Measurements from ENCODE around the gene LMF1. TPM values are rescaled to one million over a fixed set of nuclear protein-coding genes. Genes with fewer than 3 reads are reported as not detected.

LMF1 gene
- polyA plus RNA-seq, 6 donors from 2014 or later: 8.2 to 19.6 (median 13.2) TPM

GRCh38 chr16:979147-979546 lies 8.4 kb upstream of the LMF1 start:
- H3K4me3 Mint-ChIP-seq: peak overlapping the region in 3 of 8 donors; percentile 6 to 75 (median 27)
- peaks cover 0 to 12% (median 4%) of the 10 kb centered on the region in 3 donors for H3K4me1 Mint-ChIP-seq
- no peak overlapping the region for H3K27ac Mint-ChIP-seq
- DNase-seq (no peak), ATAC-seq (ENCODE audit: low read depth in 2 of 2) (no peak)
- H3K9me3 Mint-ChIP-seq: no peaks in the 10 kb centered on the region
- no peaks in the 10 kb centered on the region for H3K36me3 Mint-ChIP-seq
- peaks cover 14 to 48% (median 24%) of the 10 kb centered on the region in 3 donors for H3K27me3 Mint-ChIP-seq

- ATAC-seq (ENCODE audit: low read depth in 2 of 2) (no peak), DNase-seq (no peak)
- Mint-ChIP-seq H3K9me3 (no peaks in the 10 kb centered on the region), H3K27me3 (peaks cover 14 to 47% (median 24%) of the 10 kb centered on the region in 3 donors), H3K4me3 (peak overlapping the region in 2 of 8 donors; percentile 15 to 28), H3K27ac (peak overlapping the region in 1 of 6 donors; percentile 17), H3K4me1 (peaks cover 0 to 12% (median 4%) of the 10 kb centered on the region in 3 donors), H3K36me3 (no peaks in the 10 kb centered on the region)
Observed at GRCh38 chr16:978403-978802, 7.6 kb upstream of the LMF1 start.

GRCh38 chr16:977896-978295 lies 7.1 kb upstream of the LMF1 start:
- ATAC-seq (ENCODE audit: low read depth in 2 of 2) (no peak), DNase-seq (no peak)
- H3K4me1 Mint-ChIP-seq: peaks cover 0 to 12% (median 4%) of the 10 kb centered on the region in 3 donors
- H3K9me3 Mint-ChIP-seq: no peaks in the 10 kb centered on the region
- peak overlapping the region in 1 of 8 donors; percentile 28 for H3K4me3 Mint-ChIP-seq
- peaks cover 13 to 42% (median 24%) of the 10 kb centered on the region in 3 donors for H3K27me3 Mint-ChIP-seq
- no peaks in the 10 kb centered on the region for H3K36me3 Mint-ChIP-seq
- H3K27ac Mint-ChIP-seq: no peak overlapping the region

DNA sequence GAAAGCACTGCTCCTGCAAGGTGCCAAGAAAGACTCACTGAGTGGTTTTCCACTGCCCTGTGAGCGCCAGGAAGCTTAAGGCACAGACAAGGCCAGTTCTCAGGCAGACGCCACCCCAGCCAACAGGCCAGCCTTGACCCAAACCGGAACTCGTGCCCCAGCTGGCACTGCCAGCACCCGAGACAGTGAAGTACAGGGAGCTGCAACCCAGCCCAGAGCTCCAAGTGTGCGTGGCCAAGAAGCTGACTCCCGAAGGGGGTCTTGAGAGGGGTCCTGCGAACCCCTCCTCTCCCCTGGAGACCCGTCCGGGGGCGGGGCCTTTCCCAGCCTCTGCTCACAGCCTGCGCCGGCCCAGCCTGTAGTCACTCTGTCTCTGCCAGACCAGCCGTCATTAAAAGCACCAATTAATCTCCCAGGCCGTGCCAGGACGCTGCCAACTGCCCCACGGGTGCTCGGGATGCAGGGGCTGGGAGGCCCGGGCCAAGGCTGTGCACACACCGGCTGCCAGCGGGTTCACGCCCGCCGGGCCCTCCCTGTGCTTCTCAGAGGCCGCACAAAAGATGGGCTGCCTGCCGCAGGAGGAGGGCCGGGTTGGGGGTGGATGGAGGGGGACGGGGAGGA lies 6.4 kb upstream of the LMF1 start:
- ATAC-seq (ENCODE audit: low read depth in 2 of 2) (no peak), DNase-seq (no peak)
- peaks cover 10 to 37% (median 24%) of the 10 kb centered on the region in 3 donors for H3K27me3 Mint-ChIP-seq
- no peak overlapping the region for H3K4me3 Mint-ChIP-seq
- no peaks in the 10 kb centered on the region for H3K36me3 Mint-ChIP-seq
- no peaks in the 10 kb centered on the region for H3K9me3 Mint-ChIP-seq
- H3K27ac Mint-ChIP-seq: no peak overlapping the region
- peaks cover 0 to 12% (median 4%) of the 10 kb centered on the region in 3 donors for H3K4me1 Mint-ChIP-seq

DNA sequence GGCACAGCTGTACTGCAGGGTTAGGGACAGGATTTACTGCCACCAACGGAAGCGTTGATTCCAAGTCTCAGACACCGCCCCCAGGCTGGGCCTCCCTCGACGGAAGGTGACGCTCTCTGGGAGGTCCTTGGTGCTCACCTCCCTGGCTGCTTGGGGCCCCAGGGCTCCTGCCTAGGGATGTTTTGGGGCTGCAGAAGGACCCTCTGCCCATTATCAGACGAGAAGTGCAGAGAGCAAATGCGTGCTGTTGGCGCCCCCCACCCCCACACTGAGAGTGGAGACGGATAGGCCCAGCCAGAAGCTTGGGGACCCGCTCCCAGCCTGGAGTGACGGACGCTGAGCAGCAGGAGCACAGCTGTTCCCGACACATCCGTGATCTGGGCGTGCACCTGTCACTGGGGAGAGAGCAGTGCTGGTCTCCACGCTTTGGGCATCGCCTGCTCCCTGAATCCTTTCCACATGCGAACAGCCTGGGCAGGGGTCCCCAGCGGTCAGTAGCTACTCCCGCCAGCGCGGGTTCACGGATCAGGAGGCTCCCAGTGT lies 5.7 kb upstream of the LMF1 start:
- Mint-ChIP-seq H3K9me3 (peaks cover 0 to 3% (median 0%) of the 10 kb centered on the region in 7 donors), H3K36me3 (no peaks in the 10 kb centered on the region), H3K27ac (no peak overlapping the region), H3K4me3 (no peak overlapping the region), H3K4me1 (peaks cover 3 to 12% (median 4%) of the 10 kb centered on the region in 3 donors), H3K27me3 (peaks cover 10 to 37% (median 24%) of the 10 kb centered on the region in 3 donors)
- no peak for ATAC-seq (ENCODE audit: low read depth in 2 of 2)
- no peak for DNase-seq

- DNase-seq (no peak), ATAC-seq (ENCODE audit: low read depth in 2 of 2) (no peak)
- no peak overlapping the region for H3K4me3 Mint-ChIP-seq
- H3K27ac Mint-ChIP-seq: peak overlapping the region in 1 of 6 donors; percentile 72
- no peaks in the 10 kb centered on the region for H3K36me3 Mint-ChIP-seq
- peaks cover 10 to 32% (median 24%) of the 10 kb centered on the region in 3 donors for H3K27me3 Mint-ChIP-seq
- H3K4me1 Mint-ChIP-seq: peaks cover 0 to 9% (median 3%) of the 10 kb centered on the region in 3 donors
- H3K9me3 Mint-ChIP-seq: peaks cover 0 to 4% (median 0%) of the 10 kb centered on the region in 7 donors
Observed at GRCh38 chr16:975291-975690, 4.5 kb upstream of the LMF1 start.

DNA sequence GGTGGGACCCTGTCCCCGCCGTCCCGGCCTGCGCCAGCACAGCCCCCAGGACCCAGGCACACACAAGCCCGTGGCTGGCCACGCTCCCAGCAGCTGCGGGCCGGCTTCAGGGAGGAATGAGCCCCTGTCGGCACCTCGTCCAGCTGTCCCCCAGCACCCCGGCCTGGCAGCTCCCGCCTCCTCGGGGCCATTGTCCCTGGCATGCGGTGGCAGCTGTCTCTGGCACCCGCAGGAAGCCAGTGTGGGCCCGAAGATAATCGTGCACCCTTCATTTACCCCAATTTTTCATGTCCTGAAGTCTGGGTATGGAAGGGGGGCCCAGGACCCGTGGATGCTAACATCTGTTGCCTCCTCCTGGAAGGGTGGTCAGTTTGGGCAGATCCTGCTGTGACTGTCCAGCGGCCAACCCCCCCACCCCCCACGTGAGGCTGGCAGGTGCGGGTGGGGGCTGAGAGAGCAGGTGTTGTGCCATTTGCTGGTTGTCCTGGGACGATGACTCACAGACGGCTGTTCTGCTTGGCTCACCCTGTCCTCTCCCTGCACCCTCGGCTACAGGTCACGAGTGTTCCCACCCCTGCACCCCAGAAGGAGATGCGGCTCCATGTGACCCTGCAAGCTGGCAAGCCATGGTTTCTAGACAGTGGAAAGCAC lies 4.0 kb upstream of the LMF1 start:
- peaks cover 0 to 7% (median 3%) of the 10 kb centered on the region in 3 donors for H3K4me1 Mint-ChIP-seq
- H3K4me3 Mint-ChIP-seq: no peak overlapping the region
- DNase-seq: no peak
- H3K36me3 Mint-ChIP-seq: no peaks in the 10 kb centered on the region
- ATAC-seq (ENCODE audit: low read depth in 2 of 2): no peak
- peaks cover 0 to 4% (median 0%) of the 10 kb centered on the region in 7 donors for H3K9me3 Mint-ChIP-seq
- H3K27me3 Mint-ChIP-seq: peaks cover 10 to 29% (median 24%) of the 10 kb centered on the region in 3 donors
- peak overlapping the region in 1 of 6 donors; percentile 72 for H3K27ac Mint-ChIP-seq

- H3K36me3 Mint-ChIP-seq: no peaks in the 10 kb centered on the region
- peaks cover 0 to 5% (median 3%) of the 10 kb centered on the region in 3 donors for H3K4me1 Mint-ChIP-seq
- peaks cover 10 to 23% (median 18%) of the 10 kb centered on the region in 3 donors for H3K27me3 Mint-ChIP-seq
- H3K4me3 Mint-ChIP-seq: no peak overlapping the region
- peaks cover 0 to 4% (median 0%) of the 10 kb centered on the region in 7 donors for H3K9me3 Mint-ChIP-seq
- DNase-seq (no peak), ATAC-seq (ENCODE audit: low read depth in 2 of 2) (no peak)
- H3K27ac Mint-ChIP-seq: no peak overlapping the region
Observed at GRCh38 chr16:974001-974601, 3.3 kb upstream of the LMF1 start.

DNA sequence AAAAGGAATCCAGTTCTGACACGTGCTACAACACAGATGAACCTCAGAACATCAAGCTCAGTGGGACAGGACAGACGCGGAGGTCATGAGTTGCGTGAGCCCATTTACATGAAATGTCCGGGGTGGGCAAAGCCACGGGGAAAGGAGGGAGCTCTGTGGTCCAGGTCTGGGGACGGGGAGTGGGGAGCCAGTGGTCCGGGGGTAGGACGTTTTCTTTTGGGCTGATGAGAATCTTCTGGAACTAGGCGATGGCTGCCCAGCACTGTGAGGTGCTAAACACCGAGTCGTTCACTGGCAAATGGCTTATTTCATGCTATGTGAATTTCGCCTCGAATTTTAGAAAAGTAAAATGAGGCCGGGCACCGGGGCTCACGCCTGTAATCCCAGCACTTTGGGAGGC lies 2.6 kb upstream of the LMF1 start:
- Mint-ChIP-seq H3K4me3 (no peak overlapping the region), H3K9me3 (peaks cover 0 to 4% (median 0%) of the 10 kb centered on the region in 7 donors), H3K27me3 (peaks cover 8 to 17% (median 11%) of the 10 kb centered on the region in 3 donors), H3K4me1 (peaks cover 4 to 7% (median 5%) of the 10 kb centered on the region in 3 donors), H3K27ac (no peak overlapping the region), H3K36me3 (no peaks in the 10 kb centered on the region)
- ATAC-seq (ENCODE audit: low read depth in 2 of 2) (no peak), DNase-seq (no peak)

- Mint-ChIP-seq H3K27ac (no peak overlapping the region), H3K4me3 (peak overlapping the region in 3 of 8 donors; percentile 67 to 86 (median 81))
Observed at GRCh38 chr16:972316-973002, 1.7 kb upstream of the LMF1 start.

GRCh38 chr16:971981-972315 lies 1.2 kb upstream of the LMF1 start:
- H3K4me3 Mint-ChIP-seq: peak overlapping the region in 6 of 8 donors; percentile 57 to 86 (median 74)
- no peak for ATAC-seq (ENCODE audit: low read depth in 2 of 2)
- peak overlapping the region in 1 of 6 donors; percentile 87 for H3K27ac Mint-ChIP-seq

More at GRCh38 chr16:972316-973002, 1.7 kb upstream of the LMF1 start:
- no peaks in the 10 kb centered on the region for H3K36me3 Mint-ChIP-seq
- H3K27me3 Mint-ChIP-seq: peaks cover 0 to 8% (median 2%) of the 10 kb centered on the region in 3 donors
- ATAC-seq (ENCODE audit: low read depth in 2 of 2): no peak
- peaks cover 0 to 4% (median 0%) of the 10 kb centered on the region in 7 donors for H3K9me3 Mint-ChIP-seq
- peaks cover 0 to 9% (median 4%) of the 10 kb centered on the region in 3 donors for H3K4me1 Mint-ChIP-seq
- DNase-seq: no peak

DNA sequence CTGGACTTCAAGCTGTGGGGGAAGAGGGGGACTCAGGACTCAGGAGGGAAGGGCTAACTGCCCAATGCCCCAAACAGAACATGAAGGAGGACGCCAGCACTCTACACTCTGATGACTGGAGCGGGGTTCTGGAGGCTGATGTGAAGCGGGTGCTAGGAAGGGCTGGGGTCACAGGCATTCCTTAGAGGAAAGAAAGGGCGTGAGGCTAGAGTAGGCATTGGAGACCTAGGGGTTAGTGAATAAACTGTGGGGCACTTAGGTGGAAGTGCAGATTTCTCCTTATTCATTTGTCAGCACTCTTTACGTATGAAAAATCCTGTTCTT lies 760 bp upstream of the LMF1 start:
- DNase-seq (no peak), ATAC-seq (ENCODE audit: low read depth in 2 of 2) (no peak)
- Mint-ChIP-seq H3K9me3 (peaks cover 0 to 4% (median 0%) of the 10 kb centered on the region in 7 donors), H3K4me1 (peaks cover 0 to 9% (median 6%) of the 10 kb centered on the region in 3 donors), H3K4me3 (peak overlapping the region; percentile 57 to 86 (median 66)), H3K36me3 (peaks cover 0 to 2% of the 10 kb centered on the region in 2 donors), H3K27me3 (peaks cover 0 to 2% (median 0%) of the 10 kb centered on the region in 3 donors), H3K27ac (peak overlapping the region in 1 of 6 donors; percentile 87)

More at GRCh38 chr16:971981-972315, 1.2 kb upstream of the LMF1 start:
- Mint-ChIP-seq H3K36me3 (no peaks in the 10 kb centered on the region), H3K27me3 (peaks cover 0 to 6% (median 0%) of the 10 kb centered on the region in 3 donors), H3K9me3 (peaks cover 0 to 4% (median 0%) of the 10 kb centered on the region in 7 donors), H3K4me1 (peaks cover 0 to 9% (median 4%) of the 10 kb centered on the region in 3 donors)
- DNase-seq: no peak

DNA sequence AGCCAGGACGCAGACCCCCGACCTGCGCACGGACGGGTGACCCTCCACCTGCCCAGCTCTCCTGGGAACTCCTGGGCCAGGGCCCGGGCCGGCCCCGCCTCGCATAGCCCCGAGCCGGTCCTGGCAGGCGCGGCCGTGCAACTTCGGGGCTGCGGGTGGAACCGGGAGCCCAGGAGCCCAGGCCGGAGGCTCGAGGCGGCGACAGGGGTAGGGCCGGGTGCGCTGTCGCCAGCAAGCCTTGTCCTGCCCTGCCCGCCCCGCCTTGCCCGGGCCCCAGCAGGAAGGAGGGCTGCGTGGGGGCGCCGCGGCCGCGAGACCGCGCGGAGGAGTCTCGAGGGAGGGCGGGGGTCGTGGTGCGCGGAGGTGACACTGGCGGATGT lies 408 bp downstream of the LMF1 start:
- peaks cover 6 to 10% (median 9%) of the 10 kb centered on the region in 3 donors for H3K4me1 Mint-ChIP-seq
- peak overlapping the region; percentile 67 to 89 (median 80) for H3K4me3 Mint-ChIP-seq
- H3K27ac Mint-ChIP-seq: peak overlapping the region in 1 of 6 donors; percentile 78
- peaks cover 0 to 4% (median 0%) of the 10 kb centered on the region in 7 donors for H3K9me3 Mint-ChIP-seq
- DNase-seq (no peak), ATAC-seq (ENCODE audit: low read depth in 2 of 2) (no peak)
- no peaks in the 10 kb centered on the region for H3K27me3 Mint-ChIP-seq
- peaks cover 5 to 14% of the 10 kb centered on the region in 2 donors for H3K36me3 Mint-ChIP-seq
